Stimulated activated CD4-positive, alpha-beta T cell treated with anti-CD3 and anti-CD28 coated beads, TNF-alpha, amount 100 ng/mL, for 24 hours (primary cell): Measurements from ENCODE around the gene PTPN22.

Source experiments
- DNase-seq, 3 experiments: peaks; one replicate each; pipeline ENCODE4 v3.0.0-alpha.2; 2020; ENCODE audit warnings: low read depth in 3 of 3

PTPN22 gene

DNA sequence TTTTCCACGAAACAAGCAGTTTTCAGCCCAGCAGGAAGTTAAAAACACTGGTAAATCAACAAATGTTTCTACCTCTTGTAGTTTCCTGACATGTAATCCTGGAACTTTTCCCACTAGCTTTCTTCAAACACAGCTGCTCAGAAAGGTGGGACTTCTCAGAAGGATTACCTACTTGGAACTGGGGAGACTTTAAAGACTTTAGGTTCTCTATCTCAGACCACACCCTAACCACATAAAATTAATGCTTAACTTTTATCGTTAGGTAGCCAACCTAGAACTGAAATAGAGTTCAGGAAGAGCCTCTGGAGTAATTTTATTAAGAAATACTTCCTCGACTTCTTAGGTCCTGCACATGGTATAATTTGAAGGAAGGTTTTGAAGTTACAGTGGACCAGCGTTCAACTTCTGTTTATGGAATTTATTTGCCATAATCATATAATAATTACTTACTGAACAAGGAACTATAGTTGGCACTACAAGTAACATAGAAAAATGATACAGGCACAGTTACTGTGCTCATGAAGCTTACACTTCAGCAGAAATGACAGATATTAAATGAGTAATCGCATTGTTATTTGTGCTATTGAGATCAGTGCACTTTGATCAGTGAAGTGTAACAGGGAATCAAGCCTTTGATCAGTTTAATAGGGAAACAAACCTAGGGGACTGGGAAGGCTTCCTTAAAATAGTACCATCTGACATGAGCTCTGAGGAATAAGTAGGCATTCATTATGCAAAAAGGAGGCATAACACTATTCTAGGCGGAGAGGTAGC lies 16.1 kb upstream of the PTPN22 start, which contains the start of gene BCL2L15:
TSS of gene BCL2L15 (minus strand) at position 180 of the 774 bp plus-strand sequence. CDS start 206 bp downstream, outside the sequence.
- DNase-seq = no peak

DNA sequence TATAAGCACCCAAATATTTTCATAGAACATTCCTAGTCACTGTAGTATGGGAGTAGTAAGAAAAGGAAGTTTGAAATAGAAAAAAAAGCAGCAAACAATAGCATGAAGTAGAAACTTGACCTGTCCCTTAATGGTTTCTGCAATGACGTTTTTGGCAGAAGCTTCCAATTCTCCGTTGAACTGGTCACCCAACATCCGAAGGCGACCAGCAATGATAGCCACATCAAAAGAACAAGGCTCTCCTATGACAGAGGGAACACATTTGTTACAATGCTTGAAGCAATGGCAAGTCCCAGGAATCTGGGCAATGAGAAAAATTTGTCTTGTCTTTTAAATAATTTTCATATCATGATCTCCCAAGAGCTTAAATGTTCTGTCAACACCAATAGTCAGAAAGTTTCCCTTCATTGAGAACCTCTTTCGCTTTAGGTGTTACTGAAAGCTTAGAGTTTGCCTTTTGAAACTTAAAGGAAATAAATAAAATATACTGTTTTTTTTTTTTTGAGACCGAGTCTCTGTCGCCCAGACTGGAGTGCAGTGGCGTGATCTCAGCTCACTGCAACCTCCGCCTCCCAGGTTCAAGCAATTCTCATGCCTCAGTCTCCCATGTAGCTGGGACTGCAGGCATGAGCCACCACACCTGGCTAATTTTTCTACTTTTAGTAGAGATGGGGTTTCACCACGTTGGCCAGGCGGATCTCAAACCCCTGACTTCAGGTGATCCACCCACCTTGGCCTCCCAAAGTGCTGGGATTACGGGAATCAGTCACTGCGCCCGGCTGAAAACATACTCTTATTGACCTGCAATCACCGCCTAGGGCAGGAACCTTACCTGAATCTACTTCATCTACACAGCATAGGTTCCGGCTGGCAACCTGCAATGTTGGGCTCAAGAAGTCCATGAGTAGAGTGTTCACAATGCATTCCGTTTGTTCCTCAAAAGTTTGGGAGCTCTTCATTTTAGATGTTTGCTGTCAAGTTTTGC lies 15.2 kb upstream of the PTPN22 start:
- no peak for DNase-seq

DNA sequence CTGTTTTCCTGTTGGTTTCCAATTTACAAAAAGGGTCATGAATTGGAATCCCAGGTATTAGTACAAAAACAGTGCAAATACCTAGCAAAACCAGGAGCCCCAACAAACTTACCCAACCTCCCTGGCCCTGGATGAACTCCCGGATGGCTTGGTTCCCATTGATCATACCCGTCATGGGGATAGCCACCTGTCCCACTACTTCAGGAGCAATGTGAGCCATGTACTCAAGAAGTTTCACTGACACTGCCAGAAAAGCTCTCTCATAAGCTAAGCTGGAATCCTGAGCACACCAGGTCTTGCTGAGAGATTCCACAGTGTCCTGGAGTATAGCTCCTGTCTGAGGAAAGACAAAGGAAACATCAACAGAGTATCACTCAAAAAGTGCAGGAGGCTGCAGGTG lies 10.1 kb upstream of the PTPN22 start:
- no peak for DNase-seq

DNA sequence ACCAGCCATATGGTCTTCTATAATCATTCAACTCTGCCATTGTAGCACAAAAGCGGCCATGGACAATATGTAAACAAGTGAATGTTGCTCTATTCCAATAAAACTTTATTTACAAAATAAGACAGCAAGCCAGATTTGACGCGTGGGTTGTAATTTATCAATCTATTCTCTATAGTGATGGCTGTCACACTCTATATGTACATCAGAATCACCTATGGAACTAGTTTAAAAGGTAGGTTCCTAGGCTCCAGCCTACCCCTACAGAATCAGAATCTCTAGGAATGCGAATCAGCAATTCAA lies 8.2 kb upstream of the PTPN22 start:
- DNase-seq = no peak

DNA sequence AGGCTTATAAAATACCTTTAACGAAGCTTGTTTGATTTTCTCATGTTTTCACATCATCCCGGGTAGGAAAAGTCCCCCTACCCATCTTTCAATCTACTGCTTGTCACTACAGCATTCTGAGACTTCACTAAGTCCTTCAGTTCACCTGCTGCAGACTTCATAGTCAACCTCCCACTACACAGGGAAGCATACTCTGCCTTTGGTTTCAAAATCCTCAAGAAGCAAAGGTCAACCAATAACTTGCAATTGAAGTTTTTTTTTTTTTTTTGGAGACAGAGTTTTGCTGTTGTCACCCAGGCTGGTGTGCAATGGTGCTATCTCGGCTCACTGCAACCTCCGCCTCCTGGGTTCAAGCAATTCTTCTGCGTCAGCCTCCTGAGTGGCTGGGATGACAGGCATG lies 4.7 kb upstream of the PTPN22 start:
- no peak for DNase-seq

DNA sequence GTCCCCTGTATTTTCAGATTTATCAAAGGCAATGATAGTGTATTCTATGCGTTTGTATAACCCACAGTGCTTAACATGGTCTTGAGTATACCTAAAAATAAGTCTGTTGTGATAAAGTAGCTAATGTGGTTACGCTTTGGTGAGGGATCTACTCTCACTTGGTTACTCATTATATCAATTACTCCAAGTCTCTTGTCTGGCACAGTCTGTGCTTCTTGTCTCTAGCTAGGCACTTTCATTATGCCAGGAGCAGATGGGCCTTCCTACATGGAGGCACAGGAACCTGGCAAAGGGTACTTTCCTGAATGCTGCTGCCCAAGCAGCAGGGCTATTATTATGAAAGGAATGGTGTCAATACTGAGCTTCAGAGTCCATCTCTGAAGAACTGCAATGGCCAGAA lies 4.2 kb upstream of the PTPN22 start:
- DNase-seq = no peak

DNA sequence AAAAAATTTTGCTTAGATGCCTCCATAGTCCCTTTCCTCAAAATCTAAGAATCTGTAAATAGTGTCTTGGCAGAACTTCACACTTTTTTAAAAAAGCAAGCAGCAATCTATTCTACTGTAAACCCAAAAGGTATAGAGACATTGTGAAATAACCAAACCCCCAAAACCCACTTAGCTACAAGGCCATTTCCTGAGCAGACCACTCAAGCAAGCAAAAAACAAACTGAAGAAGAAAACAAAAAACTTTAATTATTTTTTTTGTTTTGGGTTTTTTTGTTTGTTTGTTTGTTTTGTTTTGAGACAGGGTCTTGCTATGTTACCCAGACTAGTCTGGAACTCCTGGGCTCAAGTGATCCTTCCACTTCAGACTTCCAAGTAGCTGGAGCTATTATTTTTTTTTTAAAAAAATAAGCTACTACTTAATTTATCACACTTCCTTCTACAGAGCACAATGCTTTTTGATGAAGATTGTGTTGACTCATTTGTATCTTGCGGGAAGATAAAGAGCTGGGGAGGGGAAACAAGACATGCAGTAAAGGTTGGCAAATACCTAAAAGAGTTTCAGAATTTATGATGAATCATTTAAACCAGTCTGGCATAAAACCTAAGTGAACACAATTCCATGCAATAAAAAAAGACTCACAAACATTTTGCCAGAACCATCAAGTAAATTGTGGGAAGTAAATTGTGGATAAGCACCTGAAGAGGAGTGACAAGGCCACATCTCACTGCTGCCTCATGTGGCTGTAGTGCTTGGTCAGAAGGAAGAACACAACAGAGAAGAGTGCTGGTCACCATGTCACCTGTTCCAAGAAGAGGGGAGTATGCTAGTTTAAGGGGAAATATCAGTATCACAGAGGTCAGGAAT lies 2.7 kb upstream of the PTPN22 start:
- DNase-seq = no peak

DNA sequence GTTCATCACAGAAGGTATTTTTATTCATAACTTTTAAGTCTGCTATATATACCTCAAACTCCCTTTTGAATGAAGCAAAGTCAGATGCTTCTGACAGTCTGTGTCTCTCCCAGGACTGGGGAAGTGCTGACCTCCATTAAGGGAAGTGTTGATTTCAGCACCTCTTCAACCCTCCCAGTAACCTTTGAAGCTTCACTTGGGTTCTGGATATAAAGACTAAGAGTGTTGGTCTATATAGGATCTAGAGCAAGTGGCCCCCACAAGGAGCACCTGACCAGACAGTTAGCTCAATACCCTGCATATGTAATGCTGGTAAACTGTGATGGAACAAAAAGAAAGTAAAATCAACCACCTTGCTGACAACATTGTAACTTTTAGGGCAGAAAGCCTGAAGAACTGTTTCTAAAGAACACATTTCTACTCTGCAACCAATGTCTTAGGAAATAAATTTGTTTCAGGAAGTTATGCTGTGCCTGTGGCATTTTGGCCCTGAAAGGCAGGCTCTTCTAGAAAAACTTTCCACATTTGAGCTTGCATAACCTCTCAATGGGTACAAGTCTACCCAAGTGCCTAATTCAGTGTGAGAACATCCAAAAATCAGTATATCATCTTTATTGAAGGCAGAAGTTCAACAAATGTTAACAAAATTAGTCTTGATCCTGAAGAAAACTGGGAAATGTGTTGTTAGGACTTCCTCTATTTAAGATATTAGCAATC lies 865 bp upstream of the PTPN22 start:
- no peak for DNase-seq

DNA sequence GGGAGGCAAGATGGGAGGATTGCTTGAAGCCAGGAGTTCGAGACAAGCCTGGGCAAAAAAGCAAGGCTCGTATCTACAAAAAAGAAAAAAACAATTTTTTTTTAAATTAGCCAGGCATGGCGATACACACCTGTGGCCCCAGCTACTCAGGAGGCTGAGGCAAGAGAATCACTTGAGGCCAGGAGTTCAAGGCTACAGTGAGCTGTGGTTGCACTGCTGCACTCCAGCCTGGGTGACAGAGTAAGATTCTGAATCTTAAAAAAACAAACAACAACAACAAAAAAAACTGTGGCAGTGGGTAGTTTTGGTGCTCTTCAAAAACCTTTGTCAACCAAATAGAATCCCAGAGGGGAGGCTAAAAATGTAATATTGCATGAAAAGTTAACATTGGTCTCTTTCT lies 734 bp downstream of the PTPN22 start:
- DNase-seq = no peak

DNA sequence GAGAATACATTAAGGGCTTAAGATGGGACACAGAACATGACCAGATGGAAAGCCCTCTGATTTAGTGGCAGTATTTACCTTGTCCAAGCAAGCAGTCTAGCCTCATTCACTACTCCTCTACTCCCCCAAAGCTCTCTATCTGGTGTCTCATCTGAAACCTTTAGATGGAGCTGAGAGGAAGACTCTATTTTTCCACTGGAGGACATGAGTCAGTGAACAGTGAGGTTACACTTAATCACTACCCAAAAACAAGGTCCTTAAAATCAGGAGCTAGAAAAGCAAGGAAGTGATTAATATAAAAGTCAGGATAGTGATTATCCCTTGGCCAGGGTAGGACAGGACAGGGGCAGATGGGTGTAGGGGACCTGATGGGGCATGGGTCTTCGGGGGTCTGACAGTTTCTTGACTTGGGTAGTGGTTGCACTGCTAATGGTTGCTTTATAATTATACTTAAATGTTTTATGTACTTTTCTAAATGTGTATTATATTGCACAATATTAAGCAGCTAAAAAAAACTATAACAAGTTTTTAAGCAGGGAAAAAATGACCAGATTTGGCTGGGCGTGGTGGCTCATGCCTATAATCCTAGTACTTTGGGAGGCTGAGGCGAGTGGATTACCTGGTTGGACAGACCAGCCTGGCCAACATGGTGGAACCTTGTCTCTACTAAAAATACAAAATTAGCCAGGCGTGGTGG lies 3.0 kb downstream of the PTPN22 start:
- DNase-seq = no peak

DNA sequence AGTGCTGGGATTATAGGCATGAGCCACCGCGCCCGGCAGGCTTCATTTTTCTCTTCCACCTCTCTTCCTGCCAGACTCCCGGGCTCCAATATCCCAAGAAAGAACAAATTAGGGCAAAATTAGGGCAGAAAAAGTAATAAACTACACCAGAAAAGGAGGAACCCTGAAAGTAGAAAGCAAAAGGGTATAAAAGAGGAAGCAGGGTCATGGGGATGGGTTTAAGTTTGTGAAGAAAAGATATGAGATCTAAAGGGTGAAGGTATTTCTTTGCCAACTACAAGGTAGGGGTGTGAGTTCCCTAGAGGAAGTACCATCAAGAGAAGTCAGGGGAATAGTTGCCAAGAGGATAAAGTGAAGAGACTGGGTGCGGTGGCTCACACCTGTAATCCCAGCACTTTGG lies 9.9 kb downstream of the PTPN22 start:
- DNase-seq = no peak

DNA sequence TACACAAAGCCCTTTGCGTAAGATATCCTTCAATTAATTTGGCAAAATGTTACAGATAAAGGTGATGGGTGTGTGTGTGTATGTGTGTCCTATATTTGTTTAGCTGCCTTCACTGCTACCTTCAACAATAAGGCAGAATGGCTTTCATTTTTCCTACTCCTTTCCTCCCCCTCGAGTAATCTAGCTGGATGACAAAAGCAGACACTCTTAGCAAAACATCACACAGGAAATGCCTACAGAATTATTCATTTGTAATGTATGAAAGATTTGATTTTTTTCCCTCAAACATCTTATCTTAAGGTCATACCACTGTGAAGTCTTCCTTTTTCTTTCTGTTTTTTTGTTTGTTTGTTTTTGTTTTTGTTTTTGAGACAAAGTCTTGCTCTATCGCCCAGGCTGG lies 10.6 kb downstream of the PTPN22 start:
- DNase-seq = no peak

DNA sequence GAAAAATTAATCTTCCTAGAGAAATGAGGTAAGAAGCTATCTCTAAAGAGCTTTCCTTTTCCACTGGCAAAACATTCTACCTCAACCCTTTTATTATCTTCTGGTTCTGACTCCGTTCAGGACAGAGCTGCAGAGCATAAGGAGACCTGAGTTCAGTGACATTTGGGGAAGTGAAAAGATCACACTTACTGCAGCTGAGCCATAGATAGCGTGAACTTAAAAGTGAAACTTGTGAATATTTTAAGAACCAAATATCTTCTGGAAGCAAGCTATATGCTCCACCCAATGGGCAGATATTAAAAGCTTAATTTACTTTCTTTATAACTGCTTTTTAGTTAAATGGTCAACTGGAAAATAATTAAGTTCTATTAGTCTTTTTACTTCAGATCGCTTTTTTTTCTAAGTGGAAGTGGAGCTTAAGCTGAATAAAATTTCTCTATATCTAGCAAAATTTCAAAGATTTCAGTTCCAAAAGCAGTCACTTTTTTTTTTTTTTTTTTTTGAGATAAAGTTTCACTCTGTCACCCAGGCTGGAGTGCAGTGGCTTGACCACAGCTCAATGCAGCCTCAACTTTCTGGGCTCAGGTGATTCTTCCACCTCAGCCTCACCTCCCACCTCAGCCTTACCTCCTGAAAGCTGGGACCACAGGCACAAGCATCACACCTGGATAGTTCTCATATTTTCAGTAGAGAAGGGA lies 11.9 kb downstream of the PTPN22 start:
- DNase-seq = no peak

DNA sequence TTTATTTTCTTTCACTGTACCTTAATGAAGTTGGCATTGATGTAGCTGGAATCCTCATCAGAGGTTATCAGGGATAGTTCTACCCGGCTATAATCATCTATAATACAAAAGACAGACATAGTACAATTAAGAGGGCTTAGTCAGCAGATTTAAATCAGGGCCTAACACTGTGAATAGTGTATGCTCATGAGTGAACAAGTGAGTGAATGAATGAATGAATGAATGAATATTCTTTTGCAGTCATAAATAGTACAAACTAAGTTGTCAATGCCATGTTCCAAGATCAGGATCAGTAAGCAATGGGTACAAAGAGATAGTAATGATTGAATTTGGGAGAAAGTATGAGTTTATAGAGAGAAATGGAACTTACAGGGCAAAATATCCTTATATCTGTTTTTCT lies 12.5 kb downstream of the PTPN22 start:
- no peak for DNase-seq

DNA sequence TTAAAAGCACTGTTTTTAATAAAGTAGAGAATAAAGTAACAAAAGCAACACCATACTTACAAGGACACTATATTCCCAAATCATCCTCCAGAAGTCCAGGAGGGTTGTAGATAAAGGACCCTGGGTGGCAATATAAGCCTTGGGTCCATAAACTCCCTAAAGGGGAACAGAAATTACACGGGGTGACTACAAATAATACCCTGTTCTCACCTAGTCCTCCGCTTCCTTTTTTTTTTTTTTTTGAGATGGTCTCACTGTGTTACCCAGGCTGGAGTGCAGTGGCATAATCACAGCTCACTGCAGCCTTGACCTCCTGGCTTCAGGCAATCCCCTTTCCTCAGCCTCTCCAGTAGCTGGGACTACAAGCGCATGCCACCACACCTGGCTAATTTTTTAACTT lies 13.1 kb downstream of the PTPN22 start:
- no peak for DNase-seq

DNA sequence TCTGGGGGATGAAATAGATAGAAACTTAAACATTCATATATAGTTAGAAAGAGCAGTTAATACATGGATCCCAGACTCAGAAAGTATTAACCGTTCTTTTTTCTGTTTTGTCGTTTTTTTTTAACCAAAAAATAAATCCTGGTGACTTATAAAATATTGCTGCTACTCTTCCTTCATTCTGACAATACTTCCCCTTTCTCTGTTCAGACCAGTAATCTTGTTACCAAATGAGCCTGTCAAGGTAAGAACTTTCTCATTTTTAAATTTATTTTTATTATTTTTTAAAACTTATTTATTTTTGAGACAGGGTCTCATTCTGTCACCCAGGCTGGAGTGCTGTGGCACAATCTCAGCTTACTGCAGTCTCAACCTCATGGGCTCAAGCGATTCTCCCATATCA lies 13.7 kb downstream of the PTPN22 start:
- DNase-seq = no peak

DNA sequence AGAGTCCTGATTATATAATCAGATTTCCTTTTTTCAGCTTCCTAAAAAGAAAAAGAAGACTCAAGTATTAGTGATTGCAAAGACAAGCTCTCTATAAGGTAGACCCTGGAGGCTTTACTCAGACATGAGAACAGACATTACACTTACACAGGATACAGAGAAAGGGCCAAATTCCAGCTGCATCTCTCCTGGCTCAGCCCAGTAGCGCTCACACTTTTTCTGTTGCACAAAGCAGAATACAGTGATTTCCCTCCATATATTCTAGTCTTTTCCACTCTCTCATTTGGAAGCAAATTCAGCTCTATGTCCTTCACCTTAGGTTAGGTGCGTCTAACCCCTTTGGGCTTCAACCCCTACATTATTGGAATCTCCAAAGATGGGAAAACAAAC lies 15.1 kb downstream of the PTPN22 start:
- no peak for DNase-seq

DNA sequence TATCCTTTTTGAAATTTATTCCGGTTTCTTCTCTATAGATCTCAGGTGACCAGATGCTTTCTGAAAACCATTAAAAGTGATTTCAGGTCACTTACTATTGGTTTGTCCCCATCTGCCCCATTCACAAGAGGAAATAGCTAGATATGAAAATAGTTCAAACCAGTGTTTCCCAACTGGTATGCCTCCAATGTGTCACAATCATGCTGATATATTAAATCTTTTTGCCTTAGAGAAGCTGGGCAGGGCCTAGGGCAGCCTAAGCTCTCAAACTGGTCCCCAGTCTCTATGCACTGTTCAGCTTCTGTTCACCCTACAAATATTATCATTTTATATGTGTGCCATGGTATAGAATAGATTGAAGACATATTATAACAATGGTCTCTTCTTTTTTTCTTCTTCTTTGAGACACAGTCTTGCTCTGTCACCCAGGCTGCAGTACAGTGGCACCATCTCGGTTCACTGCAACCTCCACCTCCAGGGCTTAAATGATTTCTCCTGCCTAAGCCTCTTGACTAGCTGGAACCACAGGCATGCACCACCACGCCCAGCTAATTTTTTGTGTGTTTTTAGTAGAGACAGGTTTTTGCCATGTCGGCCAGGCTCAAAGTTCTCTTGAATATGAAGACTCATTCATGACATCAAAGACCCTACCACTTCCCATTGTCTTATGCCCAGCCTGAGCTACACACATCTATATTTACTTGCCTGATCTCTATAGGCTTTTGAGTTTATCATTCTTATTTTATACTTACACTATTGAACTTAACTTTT lies 15.7 kb downstream of the PTPN22 start:
- DNase-seq = no peak

DNA sequence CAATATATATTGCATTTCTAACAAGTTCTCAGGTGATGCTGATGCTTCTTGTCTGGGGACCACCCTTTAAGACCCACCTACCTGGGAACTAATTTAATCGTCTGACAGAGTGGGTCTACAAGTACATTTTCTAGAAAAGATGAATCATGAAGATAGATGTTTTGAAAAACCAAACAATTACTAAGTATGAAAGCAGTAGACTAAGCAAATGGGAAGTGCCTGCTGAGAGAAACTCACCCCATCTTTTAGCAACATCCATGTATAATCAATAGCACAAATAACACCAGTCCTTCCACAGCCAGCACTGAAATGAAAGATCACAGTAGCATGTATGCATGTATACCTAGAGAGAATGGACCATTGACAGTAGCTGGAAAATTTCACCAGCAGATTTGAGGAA lies 17.3 kb downstream of the PTPN22 start:
- no peak for DNase-seq
